Common myeloid progenitor, CD34-positive (primary cell): ENCODE measurements around the gene FXYD1.
A peak's percentile ranks its signal among the peaks of the same experiment; 100 is the strongest.

Experiments used
- CTCF ChIA-PET: fragments of 350-600 bp; sonication (Branson Sonifier 250); formaldehyde crosslinking; loops from one replicate; lab custom pipeline; 2021; ENCODE audit warnings: antibody characterized with exemption; lab: Charles Lee
- POLR2A ChIA-PET: fragments of 350-600 bp; sonication (Branson Sonifier 250); formaldehyde crosslinking; loops from one replicate; lab custom pipeline; 2021; ENCODE audit warnings: antibody characterized with exemption; lab: Charles Lee
- DNase-seq, 3 donors: peaks; one replicate each; pipeline versions ENCODE4 v3.0.0 to v3.0.0-alpha.2; 2013
- H3K27ac ChIP-seq, 2 experiments: 1 replicate in 1 of 2; 2 replicates in 1 of 2; pipeline ENCODE4 v1.7.0; 2013; ENCODE audit warnings: inconsistent platforms in 2 of 2, low read length in 2 of 2, mild to moderate bottlenecking in 2 of 2, low read depth in 1 of 2, moderate library complexity in 1 of 2; ENCODE audit not compliant: severe bottlenecking in 2 of 2, insufficient read depth in 1 of 2, poor library complexity in 1 of 2
- H3K27me3 ChIP-seq, 5 experiments: replicated peaks in 2 of 5; 1 replicate in 3 of 5; 2 replicates in 2 of 5; pipeline versions ENCODE4 v1.6.1 to v1.7.0; 2013; ENCODE audit warnings: low read length in 4 of 5, mild to moderate bottlenecking in 2 of 5, moderate library complexity in 2 of 5, inconsistent platforms in 1 of 5; ENCODE audit not compliant: insufficient read depth in 5 of 5, control insufficient read depth in 4 of 5
- H3K36me3 ChIP-seq, 4 experiments: 1 replicate in 2 of 4; 2 replicates in 2 of 4; pipeline versions ENCODE4 v1.6.1 to v1.7.0; 2013; ENCODE audit warnings: low read length in 3 of 4, control low read depth in 1 of 4, mild to moderate bottlenecking in 1 of 4; ENCODE audit not compliant: control insufficient read depth in 4 of 4, insufficient read depth in 4 of 4
- H3K4me1 ChIP-seq, 4 experiments: 1 replicate in 3 of 4; 2 replicates in 1 of 4; pipeline versions ENCODE4 v1.6.1 to v1.7.1; 2013; ENCODE audit warnings: low read length in 3 of 4, mild to moderate bottlenecking in 3 of 4, control low read depth in 1 of 4, inconsistent platforms in 1 of 4, moderate library complexity in 1 of 4; ENCODE audit not compliant: control insufficient read depth in 4 of 4, insufficient read depth in 4 of 4; ENCODE audit errors: control extremely low read depth in 1 of 4
- H3K4me3 ChIP-seq, 7 experiments: 1 replicate in 4 of 7; 2 replicates in 3 of 7; pipeline versions ENCODE4 v1.5.1 to v1.7.0; 2013; ENCODE audit warnings: mild to moderate bottlenecking in 7 of 7, low read length in 6 of 7, moderate library complexity in 6 of 7, inconsistent platforms in 2 of 7, low read depth in 2 of 7, control low read depth in 1 of 7; ENCODE audit not compliant: insufficient read depth in 4 of 7, control insufficient read depth in 1 of 7; ENCODE audit errors: extremely low read depth in 1 of 7
- H3K9me3 ChIP-seq, 5 experiments: 1 replicate in 4 of 5; 2 replicates in 1 of 5; pipeline versions ENCODE4 v1.6.1 to v1.7.1; 2013; ENCODE audit warnings: low read length in 4 of 5, mild to moderate bottlenecking in 2 of 5, inconsistent platforms in 1 of 5, low read depth in 1 of 5, moderate library complexity in 1 of 5; ENCODE audit not compliant: control insufficient read depth in 4 of 5, insufficient read depth in 2 of 5; ENCODE audit errors: control extremely low read depth in 1 of 5
- WGBS: methylation state at CpG from one replicate; pipeline ENCODE4 v1.1.5; 2013; ENCODE audit not compliant: insufficient coverage; 5-methylcytosine and 5-hydroxymethylcytosine counted together

FXYD1 gene

DNA sequence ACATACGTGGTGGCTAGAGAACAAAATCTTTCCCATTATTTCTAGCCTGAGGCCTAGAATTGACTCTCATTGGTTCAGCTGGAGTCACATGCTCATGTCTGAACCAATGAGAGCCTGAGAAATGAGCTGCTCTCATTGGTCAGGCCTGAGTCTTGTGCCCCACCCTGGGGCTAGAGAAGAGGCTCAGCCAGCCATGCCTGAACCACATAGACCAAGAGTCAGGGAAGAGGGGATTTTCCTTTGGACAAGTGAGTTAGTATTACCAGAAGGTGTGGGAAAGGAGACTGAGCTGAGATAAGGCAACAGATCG is 22.8 kb downstream of the FXYD1 start:
- POLR2A ChIA-PET = interaction anchor here (0.6 kb wide), 3 partner anchors 45 to 120 kb away, joined by 3 read pairs; no protein-coding TSS in a partner anchor
- no peaks in the 10 kb centered on the region for H3K27me3 ChIP-seq
- H3K4me3 ChIP-seq = no peak overlapping the region
- H3K27ac ChIP-seq = no peak overlapping the region
- H3K4me1 ChIP-seq = peaks cover 0 to 14% (median 4%) of the 10 kb centered on the region in 4 experiments
- H3K9me3 ChIP-seq = peaks cover 0 to 36% (median 13%) of the 10 kb centered on the region in 5 experiments
- WGBS = 90% methylated on average over 2 of the region's 2 CpGs
- no peak for DNase-seq
- CTCF ChIA-PET = interaction anchor here (0.5 to 1.5 kb wide), 7 partner anchors 11 to 45 kb away, joined by 3 to 6 read pairs (median 3); partner anchors contain the start of gene FXYD7
- H3K36me3 ChIP-seq = peaks cover 54 to 98% (median 90%) of the 10 kb centered on the region in 4 experiments

- no peaks in the 10 kb centered on the region for H3K27me3 ChIP-seq
- WGBS = 99% methylated on average over 5 of the region's 6 CpGs
- no peak overlapping the region for H3K4me3 ChIP-seq
- ChIA-PET POLR2A (interaction anchor here (1.5 kb wide), 1 partner anchor 9 kb away, joined by 5 read pairs; the partner anchor contains the start of gene FXYD5), CTCF (interaction anchor here (0.9 to 1.8 kb wide), 8 partner anchors 8 to 101 kb away, joined by 3 to 6 read pairs (median 3); partner anchors contain the start of gene FXYD5)
- peaks cover 0 to 37% (median 13%) of the 10 kb centered on the region in 5 experiments for H3K9me3 ChIP-seq
- peaks cover 8 to 22% (median 14%) of the 10 kb centered on the region in 4 experiments for H3K4me1 ChIP-seq
- no peak for DNase-seq
- H3K27ac ChIP-seq = no peak overlapping the region
- H3K36me3 ChIP-seq = peaks cover 50 to 91% (median 82%) of the 10 kb centered on the region in 4 experiments
These were observed 24.1 kb downstream of the FXYD1 start for GRCh38 chr19:35162471-35163326.

- no peaks in the 10 kb centered on the region for H3K27me3 ChIP-seq
- no peak overlapping the region for H3K27ac ChIP-seq
- no peak overlapping the region for H3K4me3 ChIP-seq
- H3K36me3 ChIP-seq = peaks cover 44 to 85% (median 76%) of the 10 kb centered on the region in 4 experiments
- DNase-seq = no peak
- CTCF ChIA-PET = interaction anchor here (1.8 kb wide), 1 partner anchor 10 kb away, joined by 6 read pairs; the partner anchor contains the start of gene FXYD5
- 100% methylated on average over 1 of the region's 2 CpGs for WGBS
- peaks cover 0 to 37% (median 13%) of the 10 kb centered on the region in 5 experiments for H3K9me3 ChIP-seq
- H3K4me1 ChIP-seq = peaks cover 14 to 35% (median 25%) of the 10 kb centered on the region in 4 experiments
- POLR2A ChIA-PET = no interaction called here
These were observed 25.8 kb downstream of the FXYD1 start for GRCh38 chr19:35164418-35164817.

DNA sequence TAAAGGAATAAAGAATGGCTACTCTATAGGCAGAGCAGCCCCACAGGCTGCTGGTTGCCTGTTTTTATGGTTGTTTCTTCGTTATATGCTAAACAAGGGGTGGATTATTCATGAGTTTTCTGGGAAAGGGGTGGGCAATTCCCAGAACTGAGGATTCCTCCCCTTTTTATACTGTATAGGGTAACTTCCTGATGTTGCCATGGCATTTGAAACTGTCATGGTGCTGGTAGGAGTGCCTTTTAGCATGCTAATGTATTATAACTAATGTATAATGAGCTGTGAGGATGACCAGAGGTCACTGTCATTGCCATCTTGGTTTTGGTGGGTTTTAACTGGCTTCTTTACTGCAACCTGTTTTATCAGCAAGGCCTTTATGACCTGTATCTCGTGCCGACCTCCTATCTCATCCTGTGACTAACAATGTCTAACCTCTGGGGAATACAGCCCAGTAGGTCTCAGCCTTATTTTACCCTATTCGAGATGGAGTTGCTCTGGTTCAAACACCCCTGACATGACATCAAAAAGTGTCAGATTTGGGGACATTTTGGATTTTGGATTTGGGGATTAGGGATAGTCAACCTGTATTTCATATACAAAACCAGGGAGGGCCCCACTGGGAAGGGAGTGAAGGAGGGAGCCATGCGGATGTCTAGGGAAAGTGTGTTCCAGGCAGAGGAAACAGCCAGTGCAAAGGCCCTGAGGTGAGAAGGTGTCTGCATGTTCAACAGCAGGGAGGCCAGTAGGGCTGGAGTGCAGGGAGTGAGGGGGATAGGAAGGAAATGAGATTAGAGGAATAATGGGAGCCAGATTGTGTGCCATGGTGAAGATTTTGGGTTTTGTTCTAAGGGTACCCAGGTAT is 26.8 kb downstream of the FXYD1 start:
- CTCF ChIA-PET = interaction anchor here (1.2 kb wide), 1 partner anchor 13 kb away, joined by 4 read pairs; no protein-coding TSS in a partner anchor

GRCh38 chr19:35166100-35167063 is 27.8 kb downstream of the FXYD1 start:
- Histone ChIP-seq H3K27ac (peak overlapping the region in 1 of 2 experiments; percentile 69), H3K9me3 (peaks cover 0 to 36% (median 13%) of the 10 kb centered on the region in 5 experiments), H3K36me3 (peaks cover 30 to 81% (median 68%) of the 10 kb centered on the region in 4 experiments), H3K4me3 (peak overlapping the region in 3 of 7 experiments; percentile 27 to 45 (median 30)), H3K27me3 (no peaks in the 10 kb centered on the region), H3K4me1 (peaks cover 14 to 44% (median 30%) of the 10 kb centered on the region in 4 experiments)
- DNase-seq = no peak
- WGBS = 100% methylated on average over 1 of the region's 7 CpGs
- ChIA-PET CTCF (interaction anchor here (1.1 to 4.2 kb wide), 6 partner anchors 7 to 37 kb away, joined by 3 to 18 read pairs (median 4); no protein-coding TSS in a partner anchor), POLR2A (no interaction called here)

More for the DNA sequence above, 26.8 kb downstream of the FXYD1 start:
- H3K27ac ChIP-seq = peak overlapping the region in 1 of 2 experiments; percentile 44
- DNase-seq = no peak
- H3K9me3 ChIP-seq = peaks cover 0 to 37% (median 13%) of the 10 kb centered on the region in 5 experiments
- WGBS = 97% methylated on average over 4 of the region's 5 CpGs
- H3K4me1 ChIP-seq = peaks cover 14 to 37% (median 30%) of the 10 kb centered on the region in 4 experiments
- H3K36me3 ChIP-seq = peaks cover 38 to 86% (median 75%) of the 10 kb centered on the region in 4 experiments
- H3K27me3 ChIP-seq = no peaks in the 10 kb centered on the region
- no peak overlapping the region for H3K4me3 ChIP-seq
- POLR2A ChIA-PET = no interaction called here
